CD4-positive, alpha-beta T cell treated with Interleukin-6 at 100 ng/mL for 8 hours (primary cell): ENCODE data around the gene ZBTB47.

Source experiments
- DNase-seq: peaks from one replicate; pipeline ENCODE4 v3.0.0-alpha.2; 2020; ENCODE audit warnings: mixed read lengths, low spot score

Gene ZBTB47

GRCh38 chr3:42712688-42713372 lies 59.3 kb downstream of the ZBTB47 start:
- no peak for DNase-seq

- DNase-seq: no peak
These were observed 60.2 kb downstream of the ZBTB47 start for GRCh38 chr3:42713747-42714146.

GRCh38 chr3:42714171-42714852 lies 60.8 kb downstream of the ZBTB47 start:
- no peak for DNase-seq
